ENCODE measurements around the gene PEX3.
A peak's percentile ranks its signal among the peaks of the same experiment; 100 is the strongest.

Gene PEX3

GRCh38 chr6:143517447-143517773 lies 66.8 kb downstream of the PEX3 start:
- TF ChIP-seq, protein P1, sequence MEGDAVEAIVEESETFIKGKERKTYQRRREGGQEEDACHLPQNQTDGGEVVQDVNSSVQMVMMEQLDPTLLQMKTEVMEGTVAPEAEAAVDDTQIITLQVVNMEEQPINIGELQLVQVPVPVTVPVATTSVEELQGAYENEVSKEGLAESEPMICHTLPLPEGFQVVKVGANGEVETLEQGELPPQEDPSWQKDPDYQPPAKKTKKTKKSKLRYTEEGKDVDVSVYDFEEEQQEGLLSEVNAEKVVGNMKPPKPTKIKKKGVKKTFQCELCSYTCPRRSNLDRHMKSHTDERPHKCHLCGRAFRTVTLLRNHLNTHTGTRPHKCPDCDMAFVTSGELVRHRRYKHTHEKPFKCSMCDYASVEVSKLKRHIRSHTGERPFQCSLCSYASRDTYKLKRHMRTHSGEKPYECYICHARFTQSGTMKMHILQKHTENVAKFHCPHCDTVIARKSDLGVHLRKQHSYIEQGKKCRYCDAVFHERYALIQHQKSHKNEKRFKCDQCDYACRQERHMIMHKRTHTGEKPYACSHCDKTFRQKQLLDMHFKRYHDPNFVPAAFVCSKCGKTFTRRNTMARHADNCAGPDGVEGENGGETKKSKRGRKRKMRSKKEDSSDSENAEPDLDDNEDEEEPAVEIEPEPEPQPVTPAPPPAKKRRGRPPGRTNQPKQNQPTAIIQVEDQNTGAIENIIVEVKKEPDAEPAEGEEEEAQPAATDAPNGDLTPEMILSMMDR (conservative IDR thresholded peaks at IDR 0.05): no peak
- H3K27ac ChIP-seq: no peak overlapping the region

DNA sequence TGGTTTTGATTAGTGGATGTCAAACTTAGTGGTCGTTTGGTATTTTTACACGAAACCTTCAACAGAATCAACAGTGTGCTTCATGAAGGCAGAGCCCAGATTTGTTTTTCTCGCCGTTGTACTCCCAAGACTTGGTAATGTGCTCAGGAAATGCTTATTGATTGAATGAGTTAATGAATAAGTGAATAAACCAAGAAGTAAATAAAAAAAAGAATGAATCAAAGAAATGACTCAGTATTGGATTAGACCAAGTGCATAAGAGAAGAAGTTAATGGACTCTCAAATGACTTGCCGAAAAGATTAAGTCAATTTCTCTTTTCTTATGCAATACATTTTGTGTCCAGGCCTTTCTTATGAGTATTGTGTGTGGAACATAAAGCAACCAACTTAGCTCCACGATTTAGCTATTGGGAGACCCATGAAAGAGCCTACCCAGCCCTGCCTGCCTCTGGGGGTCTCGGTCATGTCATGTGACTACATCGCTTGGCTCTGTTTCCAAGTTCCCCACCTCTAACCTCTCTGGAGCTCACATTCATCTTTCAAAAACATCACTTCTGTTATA lies 71.5 kb downstream of the PEX3 start:
- TF ChIP-seq, protein P1 (conservative IDR thresholded peaks at IDR 0.05): no peak
- H3K27ac ChIP-seq: no peak overlapping the region

DNA sequence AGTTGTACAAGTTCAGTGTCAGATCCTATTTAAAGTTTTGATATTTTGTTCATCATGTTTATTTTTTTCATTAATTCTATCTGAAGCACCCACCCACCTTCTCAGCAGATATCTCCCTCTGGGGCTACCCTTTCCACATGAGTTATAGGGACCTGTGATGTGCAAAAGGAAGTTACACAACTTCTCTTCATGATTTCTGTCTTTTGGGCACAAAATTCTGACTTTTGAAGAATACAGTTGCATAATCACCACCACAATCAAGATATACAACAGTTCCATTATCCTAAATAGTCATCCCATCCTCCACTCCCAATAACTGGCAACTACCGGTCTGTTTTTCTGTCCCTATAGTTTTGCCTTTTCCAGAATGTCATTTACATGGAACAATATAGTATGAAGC lies 74.8 kb downstream of the PEX3 start:
- no peak overlapping the region for H3K27ac ChIP-seq
- TF ChIP-seq, protein P1 (conservative IDR thresholded peaks at IDR 0.05): no peak

DNA sequence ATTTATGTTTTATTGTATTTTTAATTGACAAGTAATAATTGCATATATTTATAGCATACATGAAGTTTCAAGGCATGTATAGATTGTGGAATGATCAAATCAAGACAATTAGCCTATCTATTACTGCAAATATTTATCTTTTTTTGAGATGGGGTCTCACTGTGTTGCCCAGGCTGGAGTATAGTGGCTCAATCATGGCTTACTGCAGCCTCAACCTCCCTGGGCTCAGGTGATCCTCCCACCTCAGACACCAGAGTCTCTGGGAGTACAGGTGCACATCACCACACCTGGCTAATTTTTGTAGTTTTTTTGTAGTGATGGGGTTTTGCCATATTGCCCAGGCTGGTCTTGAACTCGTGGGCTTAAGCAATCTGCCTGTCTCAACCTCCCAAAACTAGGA lies 77.1 kb downstream of the PEX3 start:
- TF ChIP-seq, protein P1 (conservative IDR thresholded peaks at IDR 0.05): no peak
- H3K27ac ChIP-seq: no peak overlapping the region

GRCh38 chr6:143528164-143528811 lies 77.7 kb downstream of the PEX3 start:
- no peak overlapping the region for H3K27ac ChIP-seq
- TF ChIP-seq, protein P1 (conservative IDR thresholded peaks at IDR 0.05): no peak

DNA sequence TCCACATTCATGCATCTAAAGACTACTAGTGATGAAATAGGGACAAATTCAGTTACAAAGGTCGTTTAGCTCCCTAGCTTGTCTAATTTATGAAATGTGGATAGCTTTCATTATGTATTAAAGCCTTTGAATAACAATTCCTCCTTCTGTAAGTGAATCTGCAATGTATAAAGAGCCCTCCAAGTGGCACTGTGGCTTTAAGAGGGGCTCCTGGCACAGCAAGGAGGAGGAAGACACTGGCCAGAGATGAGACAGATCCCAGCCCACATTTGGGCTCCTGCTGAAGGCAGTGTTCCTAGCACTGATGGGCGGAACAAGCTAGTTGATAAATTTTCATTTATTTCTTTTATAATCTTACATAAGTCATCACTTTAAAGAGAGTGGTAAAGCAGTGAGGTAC lies 78.5 kb downstream of the PEX3 start:
- TF ChIP-seq, protein P1 (conservative IDR thresholded peaks at IDR 0.05): peak; percentile 13; the same call in 1 of the 2 replicates

DNA sequence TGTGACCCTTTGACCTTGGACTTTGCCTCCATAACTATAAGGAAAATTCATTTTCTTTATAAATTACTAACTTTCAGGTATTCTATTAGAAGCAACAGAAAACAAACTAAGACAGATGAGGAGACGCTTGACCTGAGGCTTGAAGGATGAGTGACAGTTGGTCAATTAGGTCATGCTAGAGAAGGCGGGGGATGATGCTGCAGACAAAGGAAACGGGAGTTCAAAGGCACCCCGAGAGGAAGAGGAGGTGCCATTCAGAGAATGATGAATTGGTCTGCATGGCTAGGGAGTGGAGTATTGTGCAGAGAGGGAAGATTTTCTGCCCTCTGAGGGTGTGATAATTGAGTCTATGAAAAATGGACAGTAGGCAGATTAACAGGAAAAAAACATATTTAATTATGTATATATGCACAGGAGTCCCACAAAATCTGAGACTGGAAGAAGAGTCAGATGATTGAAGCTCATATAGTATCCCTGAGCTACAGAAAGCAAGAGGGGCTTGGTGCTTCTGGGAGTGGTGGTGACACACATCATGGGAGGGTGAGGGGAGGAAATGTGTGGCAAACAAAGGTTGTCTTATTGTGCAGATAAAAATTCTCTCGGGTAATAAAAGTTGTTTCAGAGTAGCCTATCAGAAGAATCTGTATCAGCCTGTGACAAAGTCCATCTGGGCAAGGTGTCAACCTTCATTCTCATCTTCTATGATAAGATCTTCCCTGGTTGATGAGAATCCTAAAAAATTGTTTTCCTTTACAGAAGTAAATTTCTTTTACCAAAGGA lies 81.3 kb downstream of the PEX3 start:
- TF ChIP-seq, protein P1 (conservative IDR thresholded peaks at IDR 0.05): no peak
- no peak overlapping the region for H3K27ac ChIP-seq

More for the DNA sequence above, 78.5 kb downstream of the PEX3 start:
- H3K27ac ChIP-seq: no peak overlapping the region
